GM19463 (cell line): ENCODE data around the gene EFNA5.
"Not testable (repeated sequence)": the region's sequence is repeated elsewhere in the genome, so short reads cannot be mapped to it uniquely, and the experiment has no call there.

ENCODE experiments used
- ATAC-seq: cut with Tn5 transposase; IDR thresholded peaks from one replicate; pipeline ENCODE4 v1.9.1; 2021; ENCODE audit warnings: mild to moderate bottlenecking, moderate library complexity; ENCODE audit not compliant: unreplicated experiment

The EFNA5 gene

GRCh38 chr5:107378218-107378899 lies 292.4 kb downstream of the EFNA5 start:
- ATAC-seq: no peak

- no peak for ATAC-seq
Measured at GRCh38 chr5:107377277-107377609, 293.5 kb downstream of the EFNA5 start.

- ATAC-seq: no peak
Measured at GRCh38 chr5:107376546-107377276, 294.0 kb downstream of the EFNA5 start.

- ATAC-seq: peak; percentile 61
Measured at GRCh38 chr5:107373549-107374263, 297.0 kb downstream of the EFNA5 start.

DNA sequence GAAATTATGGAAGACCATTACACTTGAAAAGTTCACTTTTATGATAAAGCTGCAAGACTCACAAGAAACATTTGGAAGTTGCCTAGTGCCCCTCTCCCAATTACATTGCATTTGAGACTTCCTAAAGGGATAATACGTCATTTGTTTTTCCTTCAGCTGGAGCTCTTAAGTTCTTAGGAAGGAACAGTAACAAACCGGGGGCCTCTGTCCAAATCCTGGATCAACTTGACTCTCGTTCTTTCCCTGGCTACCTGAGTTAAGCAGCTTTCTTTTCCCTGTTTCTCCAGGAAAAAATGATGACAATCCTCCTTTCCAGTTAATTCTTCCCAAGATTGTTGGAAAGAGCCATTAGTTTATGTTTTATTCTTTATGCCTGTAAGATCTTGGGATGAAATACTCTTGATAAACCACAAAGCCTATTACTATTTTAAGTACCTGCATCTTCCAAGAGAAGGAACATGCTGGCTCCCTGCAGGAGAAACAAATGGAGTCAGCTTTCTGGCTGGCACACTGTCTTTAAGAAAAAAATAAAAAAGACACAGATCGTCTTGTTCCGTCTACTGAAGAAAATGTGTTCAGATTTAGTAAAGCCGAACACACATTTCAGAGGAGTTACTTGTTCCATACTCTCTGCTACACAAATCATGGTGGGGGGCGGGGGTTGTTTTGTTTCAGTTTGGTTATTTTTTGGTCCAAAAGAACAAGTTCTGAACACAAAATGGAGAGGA lies 297.9 kb downstream of the EFNA5 start:
- ATAC-seq: no peak

DNA sequence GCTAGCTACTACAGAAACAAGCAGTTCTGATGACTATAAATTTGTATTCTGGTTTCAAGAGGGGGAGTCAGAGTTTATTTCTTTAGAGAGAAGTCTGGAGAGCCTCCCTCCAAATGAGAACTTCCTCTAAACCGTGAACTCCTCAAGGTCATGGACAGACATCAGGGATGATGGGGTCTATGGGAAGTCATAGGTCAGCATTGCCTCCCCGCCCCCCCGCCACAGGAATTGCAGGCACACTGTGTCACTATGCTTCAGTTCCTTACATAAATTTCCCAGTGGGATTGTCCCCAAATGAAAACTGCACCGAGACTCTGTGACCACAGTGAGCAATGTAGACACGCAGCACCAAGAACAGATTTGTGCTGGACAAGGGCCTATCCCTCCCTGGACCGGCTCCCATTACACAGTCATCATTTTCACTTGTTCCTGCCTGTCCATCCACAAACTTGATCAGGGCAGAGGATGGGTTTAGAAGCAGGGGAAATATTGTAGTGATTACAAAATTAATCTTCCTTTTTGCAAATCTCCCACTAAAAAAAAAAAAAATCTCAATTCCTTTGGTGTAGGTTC lies 300.3 kb downstream of the EFNA5 start:
- no peak for ATAC-seq

DNA sequence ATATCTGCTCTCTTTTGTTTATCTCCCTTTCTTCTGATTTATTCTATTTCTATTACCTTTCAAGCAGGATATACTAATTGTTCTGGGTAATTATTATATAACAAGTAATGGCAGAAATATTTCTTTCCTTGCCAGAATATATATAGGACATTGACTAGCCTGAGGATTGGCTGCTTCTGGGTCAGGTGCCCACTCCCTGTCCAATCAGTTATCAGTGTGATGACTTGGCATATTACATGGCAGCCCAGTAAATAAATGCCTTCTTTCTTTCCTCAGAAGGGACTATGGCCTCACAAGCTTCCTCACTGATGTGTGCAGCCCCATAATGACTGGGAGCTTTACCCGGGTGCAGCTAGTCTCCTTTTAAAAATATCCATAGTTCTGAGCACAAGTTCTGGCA lies 301.1 kb downstream of the EFNA5 start:
- ATAC-seq: no peak

GRCh38 chr5:107368615-107369014 lies 302.1 kb downstream of the EFNA5 start:
- ATAC-seq: no peak

GRCh38 chr5:107367939-107368338 lies 302.8 kb downstream of the EFNA5 start:
- no peak for ATAC-seq

DNA sequence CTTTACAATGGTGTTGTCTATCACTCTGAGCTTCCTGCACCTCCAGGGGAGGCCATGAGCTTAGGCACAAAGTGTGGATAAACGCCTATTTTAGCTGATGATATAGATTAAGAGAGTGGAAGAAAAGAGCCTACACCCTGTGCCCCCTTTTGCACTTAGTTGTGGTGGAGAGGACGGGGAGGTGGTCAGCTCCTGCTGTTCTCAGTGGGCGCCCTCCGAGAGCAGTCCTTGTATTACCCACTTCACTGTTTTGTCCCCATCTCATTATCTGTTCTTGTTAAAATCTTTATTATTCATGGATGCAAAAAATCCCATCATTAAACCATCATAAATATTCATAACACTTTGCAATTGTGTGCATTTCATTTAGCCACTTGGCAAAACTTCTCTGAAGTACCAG lies 303.3 kb downstream of the EFNA5 start:
- ATAC-seq: no peak

DNA sequence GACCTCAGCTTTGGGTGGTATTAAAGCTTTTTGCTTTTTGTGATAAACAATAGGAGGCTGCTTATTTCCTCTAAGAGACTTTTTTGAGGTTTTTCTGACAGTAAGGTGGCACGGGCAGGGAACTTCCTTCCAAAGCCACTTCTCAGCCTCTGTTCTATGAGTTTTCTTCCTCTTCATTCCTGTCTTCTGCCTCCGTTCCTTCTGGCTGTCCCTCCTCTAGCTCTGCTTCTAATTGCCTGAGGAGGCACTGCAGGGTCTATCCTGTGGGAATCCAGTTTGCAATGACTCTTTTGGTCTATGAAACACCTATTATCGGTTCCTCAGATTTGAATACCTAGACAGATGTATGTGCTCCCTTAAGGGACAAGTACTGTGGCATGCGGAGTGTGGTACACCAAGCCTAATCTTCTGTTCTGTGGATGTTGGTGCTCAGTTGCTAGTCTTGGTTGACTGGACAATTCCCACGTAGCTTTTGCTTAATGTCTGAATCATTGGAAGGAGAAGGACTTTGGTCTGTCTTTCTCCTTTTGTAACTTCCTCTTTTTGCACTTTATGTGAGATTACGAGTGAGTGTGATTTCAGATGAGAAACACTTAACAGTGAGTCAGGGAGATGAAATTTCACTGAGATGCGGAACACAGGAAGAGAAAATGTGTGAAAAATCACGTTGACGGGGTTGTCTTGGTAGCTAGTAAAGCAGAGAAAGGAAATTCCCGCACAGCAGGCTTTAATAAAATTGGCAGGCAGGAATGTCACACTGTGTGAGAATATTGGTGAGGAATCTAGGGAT lies 305.2 kb downstream of the EFNA5 start:
- peak; percentile 51 for ATAC-seq

DNA sequence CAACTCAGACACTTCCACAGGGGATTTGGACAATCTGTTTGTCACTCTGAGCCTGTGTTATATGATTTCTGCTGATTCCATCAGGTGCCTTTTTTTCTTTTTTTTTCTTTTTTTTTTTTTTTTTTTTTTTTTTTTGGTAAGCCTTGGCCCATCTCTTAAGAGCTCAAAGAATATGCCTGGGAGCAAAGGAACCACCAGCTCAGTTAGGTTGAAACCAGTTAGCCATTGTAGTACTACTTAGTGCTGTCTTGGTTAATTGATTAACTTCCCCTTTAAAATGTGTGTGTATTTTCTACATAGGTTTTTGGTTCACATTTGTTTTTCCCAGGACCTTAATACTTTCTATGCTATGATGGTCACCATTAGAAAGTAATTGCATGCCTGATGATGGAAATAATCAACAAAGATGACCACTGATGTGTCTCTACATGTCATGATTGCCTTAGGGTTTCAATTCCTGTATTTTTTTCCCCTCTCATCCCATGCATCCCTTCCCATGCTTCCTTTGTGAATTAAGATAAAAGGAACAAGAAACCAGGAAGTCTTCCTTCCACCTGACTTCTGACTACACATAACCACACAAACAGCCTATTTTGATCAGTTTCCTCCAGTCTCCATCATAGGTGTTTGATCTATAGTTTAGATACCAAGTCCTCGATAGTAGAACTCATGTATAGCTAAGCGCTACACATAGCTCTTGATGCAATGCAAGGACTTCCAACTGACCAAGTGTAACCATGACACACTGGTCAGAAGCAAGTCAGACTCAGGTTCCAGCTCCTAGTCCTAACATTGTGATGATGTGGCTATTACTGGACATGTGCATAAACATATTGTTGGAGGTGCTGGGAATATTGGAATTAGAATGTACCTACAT lies 306.1 kb downstream of the EFNA5 start:
- no peak for ATAC-seq

GRCh38 chr5:107363768-107364167 lies 307.0 kb downstream of the EFNA5 start:
- ATAC-seq: no peak

- no peak for ATAC-seq
Measured at GRCh38 chr5:107361945-107362344, 308.8 kb downstream of the EFNA5 start.

DNA sequence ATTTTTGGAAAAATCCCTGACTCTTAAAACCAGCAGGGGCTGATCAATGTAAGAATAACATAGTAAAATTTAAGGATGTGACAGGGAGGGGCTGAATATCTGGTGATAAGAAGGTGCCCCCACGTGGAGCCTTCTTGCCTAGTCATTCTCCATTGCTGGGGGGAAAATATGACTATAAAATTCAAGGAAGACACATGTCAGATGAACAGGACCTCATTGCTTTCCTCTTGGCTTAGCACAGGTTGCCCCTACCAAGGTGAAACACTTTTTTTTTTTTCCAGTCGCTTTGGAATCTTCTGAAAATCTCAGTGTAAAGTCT lies 310.9 kb downstream of the EFNA5 start:
- no peak for ATAC-seq

DNA sequence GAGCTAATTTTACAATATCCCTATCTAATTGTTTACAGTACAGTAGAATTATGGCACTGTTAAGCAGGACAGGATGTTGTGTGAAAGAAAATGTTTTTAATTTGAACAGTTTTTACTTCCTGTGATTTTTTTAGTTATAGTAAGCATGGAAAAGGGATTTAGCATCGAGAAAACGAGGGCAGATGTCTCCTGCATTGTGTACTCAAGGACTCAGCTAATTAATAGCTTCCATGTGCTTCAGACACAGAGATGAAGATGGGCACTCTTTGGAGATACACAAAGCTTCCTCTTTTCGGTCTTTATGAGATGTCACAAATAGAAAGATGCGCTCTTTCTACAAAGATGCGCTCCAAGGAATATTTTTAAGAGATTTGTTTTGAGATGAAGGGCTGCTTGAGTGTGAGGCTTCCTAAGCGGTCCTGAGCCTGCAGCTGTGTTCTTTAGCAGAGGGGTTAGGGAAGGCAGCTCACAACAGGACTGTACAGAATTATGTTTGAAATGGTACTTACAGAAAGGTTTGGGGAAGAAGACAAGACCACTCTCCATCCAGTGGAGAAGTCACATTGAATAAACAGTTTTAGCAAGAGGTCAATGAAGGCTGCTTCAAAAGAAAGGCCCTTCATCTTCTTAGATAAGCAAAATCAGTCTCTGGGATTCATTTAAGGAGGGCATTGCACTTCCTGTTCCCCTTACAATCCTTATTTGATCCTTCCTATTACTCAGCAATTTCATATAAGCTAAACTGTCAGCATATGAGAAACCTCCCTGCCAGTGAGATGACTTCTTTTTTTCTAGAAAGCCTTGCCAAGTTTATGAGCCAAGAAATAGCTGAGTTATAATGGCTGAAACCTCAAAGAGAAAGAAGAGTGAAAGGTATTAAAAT lies 311.5 kb downstream of the EFNA5 start:
- ATAC-seq: no peak

DNA sequence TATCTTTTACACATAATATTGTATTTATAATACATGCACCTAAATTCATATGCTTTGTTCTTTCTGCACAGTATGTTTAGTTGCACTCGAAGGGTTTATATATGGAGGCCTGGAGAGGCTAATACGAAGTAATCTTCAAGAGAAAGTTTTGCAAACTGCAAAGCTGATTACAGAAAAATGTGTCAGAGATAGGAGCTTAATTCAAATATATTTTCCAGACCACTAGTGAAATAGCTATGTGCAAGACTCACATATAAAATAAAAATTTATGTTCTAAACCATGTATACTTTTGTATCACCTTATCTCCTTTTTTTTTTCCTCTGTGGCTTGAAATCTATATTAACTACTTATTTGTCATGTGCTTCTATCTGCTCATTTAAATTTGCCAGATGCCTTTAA lies 313.8 kb downstream of the EFNA5 start:
- ATAC-seq: no peak

- ATAC-seq: no peak
Measured at GRCh38 chr5:107352576-107352975, 318.2 kb downstream of the EFNA5 start.

DNA sequence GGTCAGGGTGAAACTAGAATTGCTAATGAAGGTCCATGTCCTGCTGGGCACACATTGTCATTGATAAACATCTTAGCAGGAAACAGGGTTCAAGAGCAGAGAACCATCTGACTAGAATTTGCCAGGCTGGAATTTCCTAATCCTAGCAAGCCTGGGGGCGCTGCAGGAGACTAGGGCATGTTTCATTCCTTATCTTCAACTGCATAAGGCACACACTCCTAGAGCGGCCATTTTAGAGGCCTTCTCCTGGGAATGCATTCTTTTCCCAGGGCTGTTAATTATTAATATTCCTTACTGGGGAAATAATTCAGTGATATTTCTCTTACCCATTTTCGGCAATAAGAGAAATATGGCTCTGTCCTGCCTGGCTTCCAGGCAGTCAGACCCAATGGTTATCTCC lies 324.2 kb downstream of the EFNA5 start:
- not testable (repeated sequence) for ATAC-seq
